GM18873 (cell line): ENCODE data around the gene EPB41L4B.
A peak's percentile ranks its signal among the peaks of the same experiment; 100 is the strongest.
"Not testable (repeated sequence)": the region's sequence is repeated elsewhere in the genome, so short reads cannot be mapped to it uniquely, and the experiment has no call there.

Experiments
- ATAC-seq: cut with Tn5 transposase; IDR thresholded peaks from one replicate; pipeline ENCODE4 v1.9.1; 2021; ENCODE audit warnings: mild to moderate bottlenecking, moderate library complexity, moderate number of reproducible peaks; ENCODE audit not compliant: unreplicated experiment, low FRiP score

EPB41L4B gene

DNA sequence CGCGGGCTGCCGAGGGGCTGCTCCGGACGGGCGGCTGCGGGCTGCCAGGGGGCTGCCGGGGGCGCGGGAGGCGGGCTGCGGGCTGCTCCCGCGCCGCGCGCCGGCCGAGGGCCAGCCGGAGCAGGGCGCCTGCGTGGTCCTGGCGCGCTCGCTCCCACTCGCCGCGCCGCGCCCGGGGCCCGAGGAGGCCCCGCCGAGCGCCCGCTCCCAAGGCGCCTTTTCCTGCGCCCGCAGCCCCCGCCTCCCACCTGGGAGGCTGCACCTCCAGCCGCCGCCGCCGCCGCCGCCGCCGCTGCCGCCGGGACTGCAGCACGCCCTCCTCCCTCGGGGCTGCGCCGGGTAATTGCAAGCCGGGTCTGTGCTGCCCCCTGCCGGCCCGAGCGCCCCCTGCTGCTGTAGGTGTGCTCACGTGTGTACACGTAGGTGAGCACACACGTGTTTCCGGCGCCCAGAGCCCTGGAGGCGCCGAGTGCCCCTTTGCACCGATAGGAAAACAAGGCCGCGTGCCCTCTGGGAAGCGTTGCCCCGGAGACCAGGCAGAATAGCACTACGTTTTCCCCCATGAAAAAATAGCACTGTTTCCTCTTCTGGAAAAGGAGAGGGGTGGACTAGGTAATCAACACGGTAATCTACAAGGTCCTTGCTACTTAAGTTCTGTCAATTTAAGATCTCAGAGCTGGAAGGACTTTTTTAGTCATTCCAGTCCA, at the start of gene EPB41L4B:
TSS of gene EPB41L4B (minus strand) at position 318 of the 707 bp plus-strand sequence. CDS start 613 bp downstream, outside the sequence.
- ATAC-seq, result peak; percentile 94

GRCh38 chr9:109369285-109369684, 48.4 kb upstream of the EPB41L4B start:
- peak; percentile 62 for ATAC-seq

GRCh38 chr9:109360771-109361170, 39.9 kb upstream of the EPB41L4B start:
- no peak for ATAC-seq

DNA sequence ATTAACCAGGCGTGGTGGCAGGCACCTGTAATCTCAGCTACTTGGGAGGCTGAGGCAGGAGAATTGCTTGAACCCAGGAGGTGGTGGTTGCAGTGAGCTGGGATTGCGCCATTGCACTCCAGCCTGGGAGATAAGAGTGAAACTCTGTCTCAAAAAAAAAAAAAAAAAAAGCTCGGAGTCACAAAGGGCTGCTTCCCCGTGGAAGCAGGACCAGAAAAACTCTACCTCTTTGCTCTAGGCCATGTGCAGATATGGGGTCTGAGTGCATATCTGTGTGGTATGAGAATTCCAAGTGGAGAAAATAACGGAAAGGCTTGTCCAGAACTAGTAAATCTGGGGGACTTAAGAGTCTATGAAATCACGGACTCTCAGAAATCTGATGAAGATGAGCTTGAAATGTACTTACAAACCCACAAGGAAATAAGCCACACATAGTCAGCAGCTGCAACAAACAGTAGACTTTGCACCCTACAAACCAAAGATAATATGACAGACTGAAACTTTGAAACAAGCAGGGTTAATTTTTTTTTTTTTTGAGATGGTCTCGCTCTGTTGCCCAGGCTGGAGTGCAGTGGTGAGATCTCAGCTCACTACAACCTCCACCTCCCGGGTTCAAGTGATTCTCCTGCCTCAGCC, 38.2 kb upstream of the EPB41L4B start:
- not testable (repeated sequence) for ATAC-seq

DNA sequence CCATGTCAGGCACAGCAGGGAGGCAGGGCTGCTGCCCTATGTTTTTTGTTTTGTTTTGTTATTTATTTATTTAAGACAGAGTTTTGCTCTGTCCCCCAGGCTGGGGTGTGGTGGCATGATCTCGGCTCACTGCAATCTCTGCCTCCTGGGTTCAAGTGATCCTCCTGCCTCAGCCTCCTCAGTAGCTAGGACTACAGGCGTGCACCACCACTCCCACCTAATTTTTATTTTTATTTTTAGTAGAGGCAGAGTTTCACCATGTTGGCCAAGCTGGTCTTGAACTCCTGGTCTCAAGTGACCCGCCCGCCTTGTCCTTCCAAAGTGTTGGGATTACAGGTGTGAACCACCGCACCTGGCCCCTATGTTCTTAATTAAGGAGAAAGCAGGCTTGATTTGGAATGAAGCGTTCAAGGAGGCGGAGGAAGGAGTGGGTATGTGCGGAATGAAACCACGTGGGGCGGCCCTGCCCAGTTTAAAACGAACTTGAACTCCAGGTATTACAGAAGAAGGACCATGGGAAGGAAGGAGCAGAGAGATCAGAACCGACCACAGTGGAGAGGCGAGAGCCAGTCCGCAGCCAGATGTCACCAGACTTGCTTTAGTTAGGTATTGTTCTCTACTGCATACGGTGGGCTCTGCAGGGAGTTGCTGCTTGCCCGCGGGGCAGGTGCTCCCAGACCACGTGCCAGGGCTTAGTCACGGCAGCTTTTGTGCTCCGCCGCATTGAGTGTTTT, 34.9 kb upstream of the EPB41L4B start:
- ATAC-seq, result no peak

DNA sequence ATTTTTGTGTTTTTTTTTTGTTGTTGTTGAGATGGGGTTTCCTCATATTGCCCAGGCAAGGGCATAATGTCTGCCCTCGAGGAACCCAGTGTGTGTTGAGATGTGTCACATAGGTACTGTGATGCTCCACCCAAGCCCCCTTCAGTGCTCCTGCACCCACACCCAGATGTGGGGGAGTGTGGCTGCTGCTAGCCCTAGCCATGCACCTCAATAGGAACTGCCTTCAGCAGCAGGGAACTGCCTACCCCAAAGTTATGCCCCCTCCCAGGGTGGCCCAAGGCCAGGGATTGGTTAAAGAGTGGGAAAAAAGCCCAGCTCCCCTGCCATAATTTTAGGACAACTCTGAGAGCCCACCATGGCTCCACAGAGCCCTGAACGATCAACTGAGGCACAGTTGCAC, 33.3 kb upstream of the EPB41L4B start:
- ATAC-seq, result no peak

GRCh38 chr9:109351032-109351431, 30.2 kb upstream of the EPB41L4B start:
- ATAC-seq, result no peak

DNA sequence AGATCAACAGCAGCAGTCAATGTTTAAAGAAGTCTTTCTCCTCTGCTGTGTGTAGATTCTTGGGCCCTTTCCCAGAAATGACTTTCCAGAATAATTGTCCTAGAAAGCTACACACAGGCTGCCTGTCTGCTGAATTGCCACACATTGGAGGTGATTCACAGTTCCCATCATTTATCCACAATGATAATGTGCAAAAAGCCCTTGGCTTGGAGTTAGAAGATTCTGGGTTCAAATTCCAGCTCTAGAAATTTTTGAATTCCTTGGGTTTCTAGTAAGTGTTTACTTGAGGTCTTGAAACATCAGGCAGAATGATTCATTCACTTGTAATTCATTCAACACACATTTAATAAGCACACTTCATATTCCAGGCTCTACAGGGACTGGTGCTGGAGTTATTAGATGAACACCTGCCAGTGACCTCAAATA, 28.6 kb upstream of the EPB41L4B start:
- no peak for ATAC-seq

DNA sequence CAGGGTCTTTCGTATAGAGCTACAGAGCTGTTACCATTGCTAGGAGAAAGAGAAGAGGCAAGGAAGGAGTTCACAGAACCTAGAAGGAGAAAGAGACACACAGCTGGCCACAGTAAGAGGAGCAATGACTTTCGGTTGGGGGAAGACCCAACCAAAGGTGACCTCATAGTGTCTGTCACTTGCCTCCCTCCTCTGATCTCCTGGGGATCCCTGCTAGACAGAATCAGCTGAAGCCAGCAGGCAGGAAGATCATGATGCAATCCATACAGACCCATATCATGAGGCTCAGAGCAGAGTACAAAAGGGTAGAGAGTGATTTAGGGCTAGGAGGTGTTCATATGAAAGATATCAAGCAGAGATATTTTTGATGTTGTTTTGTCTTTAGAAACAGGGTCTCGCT, 26.0 kb upstream of the EPB41L4B start:
- no peak for ATAC-seq

DNA sequence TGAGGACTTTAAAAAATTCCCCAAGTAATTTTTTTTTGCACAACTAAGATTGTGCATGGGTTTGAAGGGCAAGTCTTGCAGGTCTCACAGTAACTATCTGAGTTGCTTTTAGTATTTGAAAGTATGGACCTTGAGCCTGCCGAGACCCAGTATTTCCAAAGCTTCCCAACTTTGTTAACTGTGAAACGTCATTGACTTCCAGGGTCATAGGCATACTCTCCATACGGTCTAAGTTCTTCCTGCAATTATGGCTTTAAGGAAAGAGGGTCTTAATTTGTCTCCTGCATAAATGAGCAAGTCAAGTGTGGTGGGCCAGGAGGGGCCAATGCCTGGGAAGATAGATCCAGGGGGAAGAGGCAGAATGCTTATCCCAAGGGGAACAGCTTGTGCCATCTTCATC, 24.0 kb upstream of the EPB41L4B start:
- no peak for ATAC-seq

GRCh38 chr9:109342878-109343277, 22.0 kb upstream of the EPB41L4B start:
- ATAC-seq, result no peak

DNA sequence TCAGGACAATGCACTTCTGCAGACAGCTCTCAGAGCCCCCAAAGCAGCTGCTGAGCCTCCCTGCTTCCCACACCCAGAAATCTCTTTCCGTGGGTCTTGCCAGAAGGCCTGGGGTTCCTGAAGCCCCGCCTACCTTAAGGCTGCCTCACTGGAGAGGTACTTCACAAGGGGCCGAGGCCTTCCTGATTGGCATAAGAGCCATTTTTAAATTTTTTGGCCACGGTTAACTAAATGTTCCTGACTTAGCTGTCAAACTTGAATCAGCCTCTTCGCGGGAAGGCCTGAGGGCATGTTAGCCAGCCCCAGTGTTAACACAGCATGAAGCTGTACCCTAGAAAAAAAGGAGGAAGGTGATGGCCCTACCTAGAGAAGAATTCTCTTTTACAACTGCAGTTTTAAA, 20.7 kb upstream of the EPB41L4B start:
- ATAC-seq, result no peak

DNA sequence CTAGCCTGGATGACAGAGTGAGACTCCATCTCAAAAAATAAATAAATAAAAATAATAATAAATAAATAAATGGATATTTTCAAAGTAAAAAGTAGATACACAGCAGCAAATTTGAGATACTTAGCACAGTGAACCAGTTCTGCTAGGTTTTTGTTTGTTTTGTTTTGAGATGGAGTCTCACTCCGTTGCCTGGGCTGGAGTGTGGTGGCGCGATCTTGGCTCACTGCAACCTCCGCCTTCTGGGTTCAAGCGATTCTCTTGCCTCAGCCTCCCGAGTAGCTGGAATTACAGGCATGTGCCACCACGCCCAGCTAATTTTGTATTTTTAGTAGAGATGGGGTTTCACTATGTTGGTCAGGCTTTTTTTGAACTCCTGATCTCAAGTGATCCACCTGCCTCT, 20.1 kb upstream of the EPB41L4B start:
- ATAC-seq, result not testable (repeated sequence)

GRCh38 chr9:109336409-109336808, 15.6 kb upstream of the EPB41L4B start:
- ATAC-seq, result no peak

DNA sequence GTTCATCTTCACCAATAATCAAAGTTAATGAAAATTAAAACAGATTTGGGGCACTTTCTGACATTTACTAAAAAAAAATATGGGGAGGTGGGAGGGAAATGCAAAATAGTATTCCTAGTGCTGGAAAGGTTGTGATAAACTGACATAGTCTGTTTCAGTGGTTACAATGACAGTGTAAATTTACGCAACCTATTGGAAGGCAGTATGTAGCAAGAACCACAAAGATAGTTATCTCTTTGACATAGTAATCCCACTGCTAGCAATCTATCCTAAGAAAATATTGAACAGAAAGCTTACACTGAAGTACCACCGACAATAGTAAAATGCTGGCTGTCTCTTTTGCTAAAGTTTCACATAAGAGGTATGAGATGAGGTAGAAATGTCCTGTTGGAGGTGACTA, 15.1 kb upstream of the EPB41L4B start:
- ATAC-seq, result no peak

GRCh38 chr9:109335121-109335520, 14.3 kb upstream of the EPB41L4B start:
- ATAC-seq, result no peak

- ATAC-seq, result no peak
Observed at GRCh38 chr9:109331353-109331752, 10.5 kb upstream of the EPB41L4B start.

DNA sequence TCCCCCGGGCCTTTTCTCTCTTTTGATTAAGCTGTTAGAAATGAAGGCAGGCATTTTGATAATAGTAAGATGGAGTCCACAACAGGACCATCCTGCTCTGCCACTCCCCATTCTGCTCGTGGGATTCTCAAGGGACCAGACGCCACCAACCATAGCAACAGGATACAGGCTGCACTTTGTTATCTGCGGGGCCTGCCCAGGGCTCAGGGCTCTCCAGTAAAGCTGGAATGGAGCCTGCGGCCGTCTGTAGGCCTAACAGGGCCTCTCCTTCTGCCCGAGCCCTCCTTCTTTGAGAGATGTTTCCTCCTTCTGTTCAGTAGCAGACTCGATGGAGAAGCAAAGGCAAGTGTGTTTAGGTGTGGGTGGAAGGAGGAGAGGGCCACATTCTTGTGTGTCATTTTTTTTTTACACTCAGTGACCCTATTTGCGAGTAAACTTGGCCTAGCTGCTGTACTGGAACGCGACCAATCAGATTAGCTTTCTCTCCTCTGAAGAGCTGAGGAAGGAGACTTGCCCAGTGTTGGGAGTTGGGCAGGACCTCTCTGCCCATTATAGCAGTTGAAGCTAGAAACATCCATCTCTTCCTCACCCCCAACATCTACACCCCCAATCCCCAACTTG, 8.9 kb upstream of the EPB41L4B start:
- ATAC-seq, result no peak

GRCh38 chr9:109328978-109329637, 8.2 kb upstream of the EPB41L4B start:
- ATAC-seq, result no peak

DNA sequence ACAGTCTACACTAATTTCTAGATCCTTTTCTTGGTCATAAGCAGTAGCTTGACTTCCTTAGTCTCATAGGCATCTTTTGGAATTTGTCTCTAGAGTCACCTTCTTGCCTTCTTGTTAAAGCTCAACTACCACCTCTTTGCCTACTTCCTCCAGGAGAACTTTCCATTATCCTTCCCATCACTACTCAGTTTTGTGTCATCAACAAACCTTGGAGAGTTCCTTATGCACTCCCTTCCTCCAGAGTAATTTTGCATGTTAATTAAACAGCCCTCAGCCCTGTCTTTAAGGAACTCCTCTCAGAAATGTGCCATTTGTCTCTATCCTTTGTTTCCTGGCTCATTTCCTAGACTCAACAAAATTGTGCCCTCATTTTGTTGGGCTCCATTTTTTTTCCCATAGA, 4.2 kb upstream of the EPB41L4B start:
- no peak for ATAC-seq

- ATAC-seq, result no peak
Observed at GRCh38 chr9:109323771-109324170, 2.9 kb upstream of the EPB41L4B start.
